Osteocyte (in vitro differentiated cells): ENCODE results near the gene DCAF10. TPM values are rescaled to one million over a fixed set of nuclear protein-coding genes. Genes with fewer than 3 reads are reported as not detected.
"Not testable (repeated sequence)": the region's sequence is repeated elsewhere in the genome, so short reads cannot be mapped to it uniquely, and the experiment has no call there.

Source experiments
- DNase-seq: peaks from one replicate; pipeline ENCODE4 v3.0.0; 2021; ENCODE audit warnings: mixed read lengths; ENCODE audit not compliant: unreplicated experiment; ENCODE audit errors: extremely low spot score
- H3K27ac Mint-ChIP-seq: one replicate; pipeline ENCODE4 v1.8.0; 2021; ENCODE audit warnings: mild to moderate bottlenecking, mixed read lengths; ENCODE audit not compliant: unreplicated experiment
- H3K27me3 Mint-ChIP-seq: one replicate; pipeline ENCODE4 v1.8.0; 2021; ENCODE audit warnings: mixed read lengths; ENCODE audit not compliant: unreplicated experiment
- H3K36me3 Mint-ChIP-seq: one replicate; pipeline ENCODE4 v1.8.0; 2021; ENCODE audit warnings: mixed read lengths; ENCODE audit not compliant: unreplicated experiment
- H3K4me1 Mint-ChIP-seq: one replicate; pipeline ENCODE4 v1.8.0; 2021; ENCODE audit warnings: mixed read lengths; ENCODE audit not compliant: unreplicated experiment
- H3K4me3 Mint-ChIP-seq: one replicate; pipeline ENCODE4 v1.8.0; 2021; ENCODE audit warnings: mild to moderate bottlenecking, moderate library complexity, mixed read lengths; ENCODE audit not compliant: unreplicated experiment
- H3K9me3 Mint-ChIP-seq: one replicate; pipeline ENCODE4 v1.8.0; 2021; ENCODE audit warnings: mixed read lengths; ENCODE audit not compliant: unreplicated experiment
- CTCF ChIP-seq: fragments of 200-600 bp; sonication (generic); IDR thresholded peaks from 2 replicates; pipeline ENCODE4 v1.5.0; 2021; ENCODE audit warnings: antibody characterized with exemption, mild to moderate bottlenecking, moderate library complexity
- total RNA-seq: library from RNA; stranded (reverse); gene quantifications from 2 replicates; pipeline ENCODE4 v1.2.1, GENCODE V29; 2021

DCAF10 gene
- total RNA-seq, 1 donor from 2014 or later, result 27.7 TPM

- H3K27me3 Mint-ChIP-seq, result no peaks in the 10 kb centered on the region
- peaks cover 21% of the 10 kb centered on the region for H3K4me1 Mint-ChIP-seq
- H3K4me3 Mint-ChIP-seq, result no peak overlapping the region
- H3K9me3 Mint-ChIP-seq, result no peaks in the 10 kb centered on the region
- H3K27ac Mint-ChIP-seq, result no peak overlapping the region
- H3K36me3 Mint-ChIP-seq, result peaks cover 9% of the 10 kb centered on the region
- TF ChIP-seq CTCF, result no peak
- no peak for DNase-seq
Measured at GRCh38 chr9:37806271-37806670, 5.7 kb downstream of the DCAF10 start.

- DNase-seq, H3K27me3 Mint-ChIP-seq, H3K27ac Mint-ChIP-seq, H3K9me3 Mint-ChIP-seq, H3K4me1 Mint-ChIP-seq, H3K4me3 Mint-ChIP-seq: not testable (repeated sequence)
- peaks cover 17% of the 10 kb centered on the region for H3K36me3 Mint-ChIP-seq
Measured at GRCh38 chr9:37809676-37810075, 9.1 kb downstream of the DCAF10 start.

GRCh38 chr9:37811906-37812476, 11.4 kb downstream of the DCAF10 start:
- Mint-ChIP-seq H3K36me3 (peaks cover 14% of the 10 kb centered on the region), H3K4me1 (no peaks in the 10 kb centered on the region), H3K27me3 (no peaks in the 10 kb centered on the region), H3K9me3 (peaks cover 3% of the 10 kb centered on the region), H3K27ac (no peak overlapping the region), H3K4me3 (no peak overlapping the region)
- no peak for DNase-seq
- no peak for TF ChIP-seq CTCF

GRCh38 chr9:37812773-37813379, 12.3 kb downstream of the DCAF10 start:
- DNase-seq, result no peak
- Mint-ChIP-seq H3K36me3 (peaks cover 14% of the 10 kb centered on the region), H3K27me3 (no peaks in the 10 kb centered on the region), H3K4me3 (no peak overlapping the region), H3K27ac (no peak overlapping the region), H3K9me3 (peaks cover 3% of the 10 kb centered on the region), H3K4me1 (no peaks in the 10 kb centered on the region)
- no peak for TF ChIP-seq CTCF

- Mint-ChIP-seq H3K27ac (no peak overlapping the region), H3K27me3 (no peaks in the 10 kb centered on the region), H3K4me1 (no peaks in the 10 kb centered on the region), H3K9me3 (no peaks in the 10 kb centered on the region), H3K36me3 (peaks cover 23% of the 10 kb centered on the region), H3K4me3 (no peak overlapping the region)
- no peak for TF ChIP-seq CTCF
- no peak for DNase-seq
Measured at GRCh38 chr9:37818849-37819248, 18.3 kb downstream of the DCAF10 start.
